Testis (tissue), 3 donors: ENCODE data around the gene ASPM. TPM values are rescaled to one million over a fixed set of nuclear protein-coding genes. Genes with fewer than 3 reads are reported as not detected.

Experiments used
- DNase-seq: peaks from one replicate; pipeline ENCODE4 v3.0.0-alpha.2; 2019
- H3K27ac ChIP-seq, 2 donors: fragments of 200-600 bp; sonication (generic); one replicate each; pipeline ENCODE4 v1.5.1; 2019
- H3K27me3 ChIP-seq: fragments of 200-600 bp; sonication (generic); one replicate; pipeline ENCODE4 v1.5.1; 2019
- H3K36me3 ChIP-seq: fragments of 200-600 bp; sonication (generic); one replicate; pipeline ENCODE4 v1.5.1; 2017; ENCODE audit warnings: low read depth; ENCODE audit errors: missing control alignments
- H3K4me1 ChIP-seq: fragments of 200-600 bp; sonication (generic); one replicate; pipeline ENCODE4 v1.5.1; 2019
- H3K4me3 ChIP-seq, 2 donors: fragments of 200-600 bp; sonication (generic); one replicate each; pipeline ENCODE4 v1.5.1; 2017 to 2019
- H3K9me3 ChIP-seq: fragments of 200-600 bp; sonication (generic); one replicate; pipeline ENCODE4 v1.5.1; 2017
- CTCF ChIP-seq, 3 experiments: fragments of 450-650 bp in 2 of 3; fragments of 200-600 bp in 1 of 3; sonication (generic) in 1 of 3; IDR thresholded peaks; one replicate each; pipeline ENCODE4 v1.5.1; 2016 to 2019; ENCODE audit warnings: antibody characterized with exemption in 3 of 3, mild to moderate bottlenecking in 2 of 3, moderate library complexity in 1 of 3
- POLR2A ChIP-seq: fragments of 450-650 bp; IDR thresholded peaks from one replicate; pipeline ENCODE4 v1.6.1; 2017; ENCODE audit warnings: antibody characterized with exemption, mild to moderate bottlenecking, moderate library complexity
- WGBS, 2 donors: methylation state at CpG; one replicate each; pipeline ENCODE4 v1.1.5; 2018; 5-methylcytosine and 5-hydroxymethylcytosine counted together
- intact Hi-C: fragments of 100-400 bp; cut with DNase I; formaldehyde crosslinking; loops from one replicate; pipeline ENCODE4 v1.15.1; 2023; ENCODE audit warnings: low total_unique reads
- polyA plus RNA-seq: library from polyadenylated mRNA; stranded (reverse); fragments of 350-450 nt; fragmentation: Illumina TruSeq; extraction: RNeasy Lipid Tissue Mini Kit (QIAGEN cat#74804); gene quantifications from one replicate; pipeline ENCODE4 v1.2.3, GENCODE V29; 2014; ENCODE audit warnings: low read depth, low replicate concordance; ENCODE audit not compliant: insufficient read depth
- total RNA-seq, 2 donors: library from RNA; depleted of rRNA; stranded (reverse); fragments of >200 nt; gene quantifications; one replicate each; pipeline ENCODE4 v1.2.3, GENCODE V29; 2016

The ASPM gene
- total and polyA plus RNA-seq, 3 donors from 2014 or later = 1.6 to 13.4 (median 10.6) TPM

- intact Hi-C loops = no loop called here
- no peak overlapping the region for H3K4me3 ChIP-seq
- WGBS, 2 donors = 84 to 89% methylated on average over 7 of the region's 7 CpGs
- no peaks in the 10 kb centered on the region for H3K9me3 ChIP-seq
- H3K27ac ChIP-seq = no peak overlapping the region
- H3K4me1 ChIP-seq = no peaks in the 10 kb centered on the region
- no peak for TF ChIP-seq CTCF (IDR thresholded peaks at IDR 0.05)
- H3K36me3 ChIP-seq = no peaks in the 10 kb centered on the region
- DNase-seq = no peak
- H3K27me3 ChIP-seq = no peaks in the 10 kb centered on the region
Measured at GRCh38 chr1:197137322-197137721, 9.1 kb downstream of the ASPM start.

DNA sequence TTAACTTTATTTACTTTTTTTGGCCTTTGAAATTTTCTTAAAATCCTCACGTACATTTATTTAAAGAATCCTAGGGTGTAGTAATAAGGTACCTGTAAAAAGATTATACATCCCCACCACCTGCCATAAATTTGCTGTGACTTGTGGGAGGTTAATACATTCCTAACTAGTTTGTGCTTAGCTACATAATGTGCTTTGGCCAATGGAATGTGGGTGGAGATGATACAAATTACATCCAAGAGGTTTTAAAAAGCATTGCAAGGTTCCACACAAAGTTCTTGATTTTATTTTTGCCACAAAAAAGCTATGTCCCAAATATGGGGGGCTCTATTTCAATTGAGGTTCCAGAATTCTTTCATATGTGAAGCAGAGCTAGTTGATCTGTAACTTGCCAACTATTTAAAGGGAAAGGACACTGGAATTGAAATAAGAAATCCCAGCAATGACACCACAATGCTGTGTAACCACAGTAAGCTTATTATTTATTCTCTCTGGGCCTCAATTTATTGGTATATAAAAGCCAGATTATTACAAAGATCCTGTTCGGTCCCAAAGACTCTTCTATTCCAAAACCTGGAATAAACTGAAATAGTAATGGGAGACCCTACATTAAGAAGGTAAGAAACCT, 15.7 kb downstream of the ASPM start:
- Histone ChIP-seq H3K36me3 (no peaks in the 10 kb centered on the region), H3K9me3 (no peaks in the 10 kb centered on the region), H3K27ac (no peak overlapping the region), H3K4me1 (no peaks in the 10 kb centered on the region), H3K27me3 (no peaks in the 10 kb centered on the region), H3K4me3 (no peak overlapping the region)
- no peak for DNase-seq
- intact Hi-C loops = no loop called here
- TF ChIP-seq POLR2A = no peak
- TF ChIP-seq CTCF (IDR thresholded peaks at IDR 0.05) = no peak
- WGBS, 2 donors = 93 to 94% methylated on average over 2 of the region's 2 CpGs

DNA sequence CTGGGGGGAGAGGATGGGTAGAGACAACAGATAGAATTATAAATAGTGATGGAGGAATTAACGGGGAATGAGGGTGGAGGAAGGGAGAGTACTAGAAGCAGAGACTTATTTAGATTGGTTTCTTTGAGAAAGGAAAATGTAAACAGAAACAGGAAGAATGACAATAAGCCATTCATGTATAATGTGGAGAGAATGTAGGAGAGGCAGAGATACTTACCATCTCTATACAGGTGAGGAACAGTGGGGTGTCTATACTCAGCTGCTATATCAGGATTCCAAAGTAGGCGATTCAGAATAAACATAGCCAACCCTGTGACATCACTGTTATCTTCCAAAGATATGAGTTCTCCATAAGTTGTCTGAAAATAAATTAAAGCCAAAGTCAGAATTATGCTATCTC, 16.8 kb downstream of the ASPM start:
- DNase-seq = no peak

GRCh38 chr1:197127246-197127912, 19.1 kb downstream of the ASPM start:
- no peak for DNase-seq
- Histone ChIP-seq H3K27ac (no peak overlapping the region), H3K36me3 (no peaks in the 10 kb centered on the region), H3K4me3 (no peak overlapping the region), H3K9me3 (no peaks in the 10 kb centered on the region), H3K4me1 (no peaks in the 10 kb centered on the region), H3K27me3 (no peaks in the 10 kb centered on the region)
- TF ChIP-seq CTCF (IDR thresholded peaks at IDR 0.05) (no peak), POLR2A (no peak)
- 71 to 79% methylated on average over 2 of the region's 2 CpGs for WGBS, 2 donors
- intact Hi-C loops = no loop called here

More for the DNA sequence above, 16.8 kb downstream of the ASPM start:
- H3K9me3 ChIP-seq = no peaks in the 10 kb centered on the region
- no peaks in the 10 kb centered on the region for H3K4me1 ChIP-seq
- intact Hi-C loops = no loop called here
- 71 to 83% methylated on average over 2 of the region's 2 CpGs for WGBS, 2 donors
- H3K36me3 ChIP-seq = no peaks in the 10 kb centered on the region
- no peak for TF ChIP-seq CTCF (IDR thresholded peaks at IDR 0.05)
- TF ChIP-seq POLR2A = no peak
- H3K27me3 ChIP-seq = no peaks in the 10 kb centered on the region
- no peak overlapping the region for H3K27ac ChIP-seq
- H3K4me3 ChIP-seq = no peak overlapping the region

- no peak overlapping the region for H3K4me3 ChIP-seq
- intact Hi-C loops = no loop called here
- H3K27ac ChIP-seq = no peak overlapping the region
- TF ChIP-seq POLR2A (no peak), CTCF (IDR thresholded peaks at IDR 0.05) (no peak)
- no peaks in the 10 kb centered on the region for H3K36me3 ChIP-seq
- H3K4me1 ChIP-seq = no peaks in the 10 kb centered on the region
- WGBS, 2 donors = 18 to 46% methylated on average over 3 of the region's 3 CpGs
- H3K27me3 ChIP-seq = no peaks in the 10 kb centered on the region
- no peaks in the 10 kb centered on the region for H3K9me3 ChIP-seq
- no peak for DNase-seq
Measured at GRCh38 chr1:197126691-197127090, 19.8 kb downstream of the ASPM start.
